ENCODE measurements around the gene ZBTB5.
"Not testable (repeated sequence)": the region's sequence is repeated elsewhere in the genome, so short reads cannot be mapped to it uniquely, and the experiment has no call there.

ZBTB5 gene

DNA sequence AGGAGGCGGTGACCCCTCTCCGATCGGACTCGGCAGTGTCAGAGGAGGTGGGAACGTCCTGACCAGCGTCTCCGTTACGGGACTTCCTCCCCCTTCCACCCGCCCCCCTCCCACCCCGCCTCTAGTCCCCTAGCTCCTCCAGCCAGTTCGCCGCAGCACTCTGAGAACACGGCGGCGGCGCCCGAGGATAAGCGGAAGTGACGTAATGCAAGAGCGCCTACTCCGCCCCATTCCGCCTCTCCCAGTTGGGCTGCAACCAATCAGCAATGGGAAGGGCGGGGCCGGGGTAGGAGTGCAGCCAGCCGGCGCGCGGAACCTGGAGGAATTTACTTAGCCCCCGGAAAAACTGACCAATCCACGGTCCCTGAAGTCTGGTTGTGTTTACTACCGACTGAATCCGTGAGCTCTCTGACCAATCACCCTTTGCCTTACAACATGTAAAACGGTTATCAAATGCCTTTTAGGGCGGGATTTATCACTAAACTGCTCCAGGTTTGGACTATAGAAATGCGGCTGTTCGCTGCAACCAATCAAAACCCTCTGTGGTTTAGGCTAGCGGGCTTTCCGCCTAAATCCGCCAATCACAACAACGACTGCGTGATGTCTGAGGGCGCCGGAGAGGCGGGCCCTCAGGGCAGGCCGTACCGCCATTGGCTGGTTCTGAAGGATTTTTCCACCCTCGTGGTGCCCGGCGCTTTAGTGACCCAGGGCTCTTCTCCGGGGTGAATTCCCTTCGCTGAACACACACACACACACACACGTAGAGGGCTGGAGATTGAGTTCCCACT, at the start of gene ZBTB5:
ZBTB5 (minus strand) TSS at position 202 of the 788 bp plus-strand sequence. CDS start 22,899 bp downstream, outside the sequence.
- Mint-ChIP-seq H3K9me3 (no peaks in the 10 kb centered on the region), H3K27ac (peak within 1 kb of the TSS; percentile 99), H3K36me3 (peaks cover 11 to 19% of the 10 kb centered on the region in 2 donors), H3K4me1 (peaks cover 23 to 41% of the 10 kb centered on the region in 2 donors), H3K27me3 (no peaks in the 10 kb centered on the region), H3K4me3 (peak within 1 kb of the TSS; percentile 92 to 98)
- ATAC-seq (replicated peaks) (peak; percentile 78 to 81), DNase-seq (peak; percentile 99)

DNA sequence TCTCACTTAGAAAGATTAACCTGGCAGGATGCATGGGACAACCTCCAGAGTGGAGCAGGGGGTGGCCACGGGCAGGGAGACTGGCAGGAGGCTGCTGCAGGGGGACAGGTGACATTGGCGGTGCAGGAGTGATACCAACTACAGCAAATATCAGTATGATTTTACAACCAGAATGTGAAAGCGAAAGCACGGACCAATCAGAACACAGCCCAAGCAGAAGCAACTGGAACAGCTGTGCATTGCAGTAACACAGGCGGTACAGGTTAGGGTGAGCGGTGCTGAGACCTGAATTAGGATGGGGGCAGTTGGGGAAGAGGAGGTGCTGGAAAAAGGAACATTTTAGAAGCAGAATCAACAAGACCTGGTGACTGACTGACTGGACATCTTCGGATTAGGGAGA, 49.7 kb upstream of the ZBTB5 start:
- no peak for DNase-seq
- H3K4me3 Mint-ChIP-seq: no peak overlapping the region
- no peak overlapping the region for H3K27ac Mint-ChIP-seq
- no peaks in the 10 kb centered on the region for H3K27me3 Mint-ChIP-seq
- ATAC-seq (replicated peaks): no peak
- peaks cover 8 to 9% of the 10 kb centered on the region in 2 donors for H3K4me1 Mint-ChIP-seq
- peaks cover 41 to 53% of the 10 kb centered on the region in 2 donors for H3K36me3 Mint-ChIP-seq
- H3K9me3 Mint-ChIP-seq: peaks cover 0 to 2% of the 10 kb centered on the region in 2 donors

GRCh38 chr9:37514415-37514814, 49.2 kb upstream of the ZBTB5 start:
- H3K4me3 Mint-ChIP-seq; DNase-seq; H3K9me3 Mint-ChIP-seq; H3K27ac Mint-ChIP-seq; H3K4me1 Mint-ChIP-seq; ATAC-seq (replicated peaks); H3K27me3 Mint-ChIP-seq: not testable (repeated sequence)
- peaks cover 42 to 52% of the 10 kb centered on the region in 2 donors for H3K36me3 Mint-ChIP-seq

- H3K4me1 Mint-ChIP-seq: peaks cover 13 to 25% of the 10 kb centered on the region in 2 donors
- H3K9me3 Mint-ChIP-seq: no peaks in the 10 kb centered on the region
- ATAC-seq (replicated peaks): no peak
- peaks cover 35 to 49% of the 10 kb centered on the region in 2 donors for H3K36me3 Mint-ChIP-seq
- DNase-seq: no peak
- H3K4me3 Mint-ChIP-seq: no peak overlapping the region
- peak overlapping the region; percentile 70 for H3K27ac Mint-ChIP-seq
- no peaks in the 10 kb centered on the region for H3K27me3 Mint-ChIP-seq
These were observed 47.2 kb upstream of the ZBTB5 start for GRCh38 chr9:37512437-37512836.

- H3K27me3 Mint-ChIP-seq: no peaks in the 10 kb centered on the region
- H3K9me3 Mint-ChIP-seq: no peaks in the 10 kb centered on the region
- H3K4me1 Mint-ChIP-seq: peaks cover 17 to 34% of the 10 kb centered on the region in 2 donors
These were observed 46.1 kb upstream of the ZBTB5 start for GRCh38 chr9:37511016-37512010.

DNA sequence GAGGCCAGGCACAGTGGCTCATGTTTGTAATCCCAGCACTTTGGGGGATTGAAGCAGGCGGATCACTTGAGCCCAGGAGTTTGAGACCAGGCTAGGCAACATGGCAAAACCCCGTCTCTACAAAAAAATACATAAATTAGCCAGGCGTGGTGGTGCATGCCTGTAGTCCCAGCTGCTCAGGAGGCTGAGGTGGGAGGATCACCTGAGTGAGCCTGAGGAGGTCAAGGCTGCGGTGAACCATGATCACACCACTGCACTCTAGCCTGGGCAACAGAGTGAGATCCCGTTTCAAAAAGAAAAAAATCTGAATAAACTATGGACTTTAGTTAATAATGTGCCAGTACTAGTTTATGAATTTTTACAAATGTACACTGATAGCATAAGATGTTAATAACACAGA, 44.8 kb upstream of the ZBTB5 start:
- DNase-seq; H3K9me3 Mint-ChIP-seq; H3K27me3 Mint-ChIP-seq; H3K4me3 Mint-ChIP-seq; ATAC-seq (replicated peaks): not testable (repeated sequence)
- Mint-ChIP-seq H3K36me3 (peaks cover 33 to 49% of the 10 kb centered on the region in 2 donors), H3K27ac (peak overlapping the region; percentile 51), H3K4me1 (peaks cover 17 to 34% of the 10 kb centered on the region in 2 donors)

More at GRCh38 chr9:37511016-37512010, 46.1 kb upstream of the ZBTB5 start:
- ATAC-seq (replicated peaks): peak; percentile 72 to 73
- peaks cover 36 to 58% of the 10 kb centered on the region in 2 donors for H3K36me3 Mint-ChIP-seq
- DNase-seq: no peak
- H3K27ac Mint-ChIP-seq: peak overlapping the region; percentile 70
- peak overlapping the region in 1 of 2 donors; percentile 7 for H3K4me3 Mint-ChIP-seq

GRCh38 chr9:37509536-37509935, 44.3 kb upstream of the ZBTB5 start:
- DNase-seq (no peak), ATAC-seq (replicated peaks) (no peak)
- peaks cover 30 to 48% of the 10 kb centered on the region in 2 donors for H3K36me3 Mint-ChIP-seq
- H3K27ac Mint-ChIP-seq: peak overlapping the region; percentile 9
- H3K4me3 Mint-ChIP-seq: no peak overlapping the region
- H3K9me3 Mint-ChIP-seq: no peaks in the 10 kb centered on the region
- H3K27me3 Mint-ChIP-seq: no peaks in the 10 kb centered on the region
- peaks cover 14 to 34% of the 10 kb centered on the region in 2 donors for H3K4me1 Mint-ChIP-seq

DNA sequence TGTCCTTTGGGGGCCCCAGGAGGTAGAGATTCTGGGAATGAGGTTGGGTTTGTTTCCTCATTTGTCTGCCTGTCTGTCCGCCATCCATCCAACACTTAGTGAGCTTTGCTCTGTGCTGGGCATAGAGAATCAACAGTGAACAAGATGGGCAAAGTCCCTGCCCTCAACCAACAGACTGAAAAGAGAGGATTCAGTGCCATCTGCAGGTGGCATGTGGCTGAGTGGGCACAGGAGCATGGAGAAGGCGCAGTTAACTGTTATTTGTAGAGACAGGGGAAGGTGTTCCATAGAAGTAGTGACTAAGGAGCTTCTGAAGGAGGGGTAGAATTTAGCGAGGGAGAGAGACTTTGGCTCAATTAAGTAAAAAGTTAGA, 43.6 kb upstream of the ZBTB5 start:
- DNase-seq (no peak), ATAC-seq (replicated peaks) (peak in 1 of 2 donors; percentile 12)
- Mint-ChIP-seq H3K27ac (peak overlapping the region; percentile 59), H3K4me3 (no peak overlapping the region), H3K4me1 (peaks cover 14 to 34% of the 10 kb centered on the region in 2 donors), H3K9me3 (no peaks in the 10 kb centered on the region), H3K36me3 (peaks cover 27 to 46% of the 10 kb centered on the region in 2 donors), H3K27me3 (no peaks in the 10 kb centered on the region)

- H3K9me3 Mint-ChIP-seq: no peaks in the 10 kb centered on the region
- no peak overlapping the region for H3K4me3 Mint-ChIP-seq
- H3K36me3 Mint-ChIP-seq: peaks cover 31 to 50% of the 10 kb centered on the region in 2 donors
- peak overlapping the region; percentile 78 for H3K27ac Mint-ChIP-seq
- no peak for DNase-seq
- H3K27me3 Mint-ChIP-seq: no peaks in the 10 kb centered on the region
- peaks cover 17 to 34% of the 10 kb centered on the region in 2 donors for H3K4me1 Mint-ChIP-seq
- no peak for ATAC-seq (replicated peaks)
These were observed 43.0 kb upstream of the ZBTB5 start for GRCh38 chr9:37508135-37508833.

DNA sequence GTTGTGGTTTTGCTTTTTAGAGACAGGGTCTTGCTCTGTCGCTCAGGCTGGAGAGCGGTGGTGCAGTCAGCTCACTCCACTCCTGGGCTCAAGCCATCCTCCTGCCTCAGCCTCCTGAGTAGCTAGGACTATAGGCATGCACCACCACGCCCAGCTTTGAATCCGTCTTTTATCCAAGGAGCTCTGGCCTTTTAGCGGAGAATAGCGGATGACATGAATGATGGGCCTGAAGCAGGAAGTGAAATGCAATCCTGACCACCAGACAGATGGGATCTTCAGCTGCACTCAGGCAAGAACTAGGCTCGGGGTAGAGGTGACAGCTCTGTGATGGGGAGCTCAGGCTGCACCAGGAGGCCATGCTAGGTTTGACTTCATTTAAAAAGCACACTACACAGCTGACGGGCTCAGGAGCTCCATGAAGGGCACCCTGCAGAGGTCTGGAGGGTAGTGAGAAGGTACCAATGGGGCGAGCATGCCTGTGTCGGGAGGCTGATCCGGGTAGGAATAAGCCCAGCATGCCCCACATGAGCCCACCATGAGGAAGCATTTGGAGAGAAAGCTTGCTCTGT, 42.4 kb upstream of the ZBTB5 start:
- Mint-ChIP-seq H3K9me3 (no peaks in the 10 kb centered on the region), H3K4me1 (peaks cover 17 to 34% of the 10 kb centered on the region in 2 donors), H3K4me3 (no peak overlapping the region), H3K27ac (peak overlapping the region; percentile 78), H3K27me3 (no peaks in the 10 kb centered on the region), H3K36me3 (peaks cover 37 to 52% of the 10 kb centered on the region in 2 donors)
- ATAC-seq (replicated peaks): no peak
- no peak for DNase-seq

DNA sequence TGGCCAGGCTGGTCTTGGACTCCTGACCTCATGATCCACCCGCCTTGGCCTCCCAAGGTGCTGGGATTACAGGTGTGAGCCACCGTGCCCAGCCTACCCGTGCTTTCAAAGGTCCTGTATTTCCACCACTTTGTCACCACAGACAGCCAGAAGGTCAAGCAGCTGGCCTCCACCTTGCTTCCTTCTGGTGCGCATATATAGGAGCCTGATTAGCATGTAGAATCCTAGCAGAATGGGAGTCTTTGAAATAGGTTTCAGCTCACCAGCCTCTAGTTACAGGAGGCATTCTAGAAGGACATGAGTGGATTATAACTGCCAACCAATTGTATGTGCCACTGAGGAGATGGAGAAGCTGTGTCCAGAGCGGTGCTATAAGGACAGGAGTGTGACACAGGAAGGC, 39.4 kb upstream of the ZBTB5 start:
- H3K27ac Mint-ChIP-seq: no peak overlapping the region
- ATAC-seq (replicated peaks): no peak
- DNase-seq: no peak
- peaks cover 13 to 30% of the 10 kb centered on the region in 2 donors for H3K4me1 Mint-ChIP-seq
- H3K36me3 Mint-ChIP-seq: peaks cover 50 to 73% of the 10 kb centered on the region in 2 donors
- H3K9me3 Mint-ChIP-seq: no peaks in the 10 kb centered on the region
- no peaks in the 10 kb centered on the region for H3K27me3 Mint-ChIP-seq
- H3K4me3 Mint-ChIP-seq: no peak overlapping the region

GRCh38 chr9:37503736-37504135, 38.5 kb upstream of the ZBTB5 start:
- Mint-ChIP-seq H3K9me3 (no peaks in the 10 kb centered on the region), H3K36me3 (peaks cover 52 to 70% of the 10 kb centered on the region in 2 donors), H3K27me3 (no peaks in the 10 kb centered on the region), H3K4me1 (peaks cover 11 to 26% of the 10 kb centered on the region in 2 donors), H3K4me3 (no peak overlapping the region), H3K27ac (peak overlapping the region; percentile 76)
- no peak for ATAC-seq (replicated peaks)
- DNase-seq: no peak

DNA sequence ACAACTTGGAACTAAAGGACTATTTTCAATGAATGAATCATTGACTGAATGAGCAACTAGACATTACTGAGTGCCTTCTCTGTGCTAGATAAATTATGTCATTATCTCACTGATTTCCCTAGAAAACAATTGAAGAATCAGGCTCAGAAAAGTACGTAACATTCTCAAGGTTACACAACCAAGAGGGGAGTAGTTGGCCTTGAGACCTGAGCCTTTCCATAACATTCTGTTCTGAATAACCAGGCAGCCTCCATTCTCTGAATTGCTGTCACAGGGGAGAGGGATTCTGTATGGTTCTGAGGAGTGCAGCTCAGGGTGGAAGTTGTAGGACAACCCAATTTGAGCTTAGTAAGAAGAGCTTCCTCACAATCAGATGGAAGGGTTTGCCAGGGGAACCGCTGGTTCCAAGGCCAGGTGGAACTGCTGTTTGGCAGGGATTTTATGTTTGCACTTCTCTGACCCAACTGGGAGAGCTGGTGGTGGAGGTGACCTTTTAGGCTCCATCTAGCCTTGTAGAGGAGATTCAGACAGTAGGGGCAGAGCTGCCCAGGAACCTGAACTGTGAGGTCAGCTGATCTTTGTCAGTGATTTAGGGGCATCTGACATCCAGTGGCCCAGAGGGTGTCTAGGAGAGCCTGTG, 36.8 kb upstream of the ZBTB5 start:
- Mint-ChIP-seq H3K9me3 (no peaks in the 10 kb centered on the region), H3K36me3 (peaks cover 50 to 68% of the 10 kb centered on the region in 2 donors), H3K27ac (peak overlapping the region; percentile 67), H3K4me3 (no peak overlapping the region), H3K27me3 (no peaks in the 10 kb centered on the region), H3K4me1 (peaks cover 5 to 9% of the 10 kb centered on the region in 2 donors)
- DNase-seq: no peak
- ATAC-seq (replicated peaks): no peak
